K562 (cell line): ENCODE data around the gene SCN8A. TPM values are rescaled to one million over a fixed set of nuclear protein-coding genes. Genes with fewer than 3 reads are reported as not detected.

Source experiments
- ATAC-seq: fragments of 200-7000 bp; cut with Tn5 transposase; 3 replicates; pipeline ENCODE4 v1.9.1; 2020; ENCODE audit warnings: moderate library complexity
- BruUV-seq: library from RNA; stranded (reverse); fragments of 400-500 nt; replicated peaks from 2 replicates; lab custom pipeline; 2021; lab: Mats Ljungman, UMichigan
- CTCF ChIA-PET: fragments of 300-600 bp; formaldehyde crosslinking; extraction: SDS; loops from one replicate; lab custom pipeline; 2021; ENCODE audit warnings: low intra/inter-chr PET ratio; lab: Yijun Ruan, JAX
- POLR2A ChIA-PET: fragments of 300-600, 350-650 bp; sonication (Branson Sonifier 250); formaldehyde crosslinking; extraction: SDS; loops from one replicate; lab custom pipeline; 2021; ENCODE audit warnings: antibody characterized with exemption, inconsistent platforms; lab: Yijun Ruan, JAX
- DNase-seq, 4 experiments: peaks; one replicate each; pipeline versions ENCODE4 v3.0.0 to v3.0.0-alpha.2; 2011 to 2018; ENCODE audit warnings: low spot score in 3 of 4, mixed read lengths in 3 of 4; ENCODE audit errors: extremely low read depth in 1 of 4
- FAIRE-seq: peaks from 2 replicates; lab custom pipeline; 2011; peaks lifted over from hg19 to GRCh38; lab: Jason Lieb, UNC
- H2AFZ ChIP-seq: 2 replicates; pipeline ENCODE4 v1.6.0; 2011; ENCODE audit warnings: low read depth, low read length, control low read depth, inconsistent platforms
- H3K27ac ChIP-seq: fragments of 200-600 bp; 3 replicates; pipeline ENCODE4 v1.8.0; 2011; ENCODE audit warnings: low read depth, mild to moderate bottlenecking, control low read depth, inconsistent platforms, low read length, moderate library complexity, mixed read lengths; ENCODE audit errors: extremely low read depth
- H3K27me3 ChIP-seq, 2 experiments: fragments of 300-600 bp in 1 of 2; 2 replicates in 1 of 2; 3 replicates in 1 of 2; pipeline versions ENCODE4 v1.6.0 to v1.8.0; 2011; ENCODE audit warnings: inconsistent platforms in 2 of 2, low read length in 2 of 2, mild to moderate bottlenecking in 1 of 2, mixed read lengths in 1 of 2, moderate library complexity in 1 of 2; ENCODE audit not compliant: control insufficient read depth in 2 of 2, insufficient read depth in 2 of 2
- H3K36me3 ChIP-seq: fragments of 300-600 bp; 3 replicates; pipeline ENCODE4 v1.8.0; 2011; ENCODE audit warnings: mild to moderate bottlenecking, low read length, inconsistent platforms; ENCODE audit not compliant: control insufficient read depth, insufficient read depth
- H3K4me1 ChIP-seq, 2 experiments: fragments of 200-600 bp in 1 of 2; replicated peaks in 1 of 2; 2 replicates in 1 of 2; 3 replicates in 1 of 2; pipeline versions ENCODE4 v1.5.1 to v1.8.0; 2011; ENCODE audit warnings: inconsistent platforms in 2 of 2, low read length in 2 of 2, mild to moderate bottlenecking in 1 of 2, mixed read lengths in 1 of 2, moderate library complexity in 1 of 2; ENCODE audit not compliant: control insufficient read depth in 2 of 2, insufficient read depth in 2 of 2
- H3K4me2 ChIP-seq: 2 replicates; pipeline ENCODE4 v1.6.1; 2011; ENCODE audit warnings: low read length, control low read depth, inconsistent platforms, mixed read lengths; ENCODE audit not compliant: insufficient read depth
- H3K4me3 ChIP-seq: fragments of 200-600 bp; sonication (generic), shearing (Covaris generic); 2 replicates; pipeline ENCODE4 v1.5.1; 2016; ENCODE audit warnings: control low read depth, inconsistent platforms
- H3K79me2 ChIP-seq: fragments of 200-600 bp; 3 replicates; pipeline ENCODE4 v1.8.0; 2011; ENCODE audit warnings: low read length, inconsistent platforms; ENCODE audit not compliant: control insufficient read depth, insufficient read depth
- H3K9ac ChIP-seq, 2 experiments: 2 replicates each; pipeline versions ENCODE4 v1.6.0 to v1.6.1; 2011; ENCODE audit warnings: low read depth in 2 of 2, low read length in 2 of 2, control low read depth in 1 of 2, inconsistent platforms in 1 of 2, mild to moderate bottlenecking in 1 of 2, mixed read lengths in 1 of 2; ENCODE audit not compliant: insufficient read depth in 1 of 2
- H3K9me1 ChIP-seq: one replicate; pipeline ENCODE4 v1.6.0; 2011; ENCODE audit warnings: inconsistent platforms, mild to moderate bottlenecking, low read length, moderate library complexity; ENCODE audit not compliant: control insufficient read depth, insufficient read depth
- H3K9me3 ChIP-seq: replicated peaks from 2 replicates; pipeline ENCODE4 v1.5.1; 2011; ENCODE audit warnings: low read depth, low read length, inconsistent platforms; ENCODE audit not compliant: control insufficient read depth, insufficient read depth
- H4K20me1 ChIP-seq: replicated peaks from 2 replicates; pipeline ENCODE4 v1.6.1; 2011; ENCODE audit warnings: low read length, inconsistent platforms, mixed read lengths; ENCODE audit not compliant: control insufficient read depth, insufficient read depth
- ELF1 ChIP-seq: fragments of 200-800 bp; sonication (Bioruptor generic); IDR thresholded peaks from 2 replicates; pipeline ENCODE4 v1.6.1; 2016; ENCODE audit warnings: missing genetic modification characterization, missing compliant biosample characterization
- FOSL1 ChIP-seq: fragments of 200-800 bp; sonication (Bioruptor generic); conservative IDR thresholded peaks from 2 replicates; pipeline ENCODE4 v1.6.1; 2016; ENCODE audit warnings: missing genetic modification characterization, missing compliant biosample characterization
- HNRNPH1 ChIP-seq: fragments of 200-400 bp; formaldehyde crosslinking; optimal IDR thresholded peaks from 2 replicates; pipeline ENCODE3; 2017; ENCODE audit warnings: low read depth, mild to moderate bottlenecking, low read length, moderate library complexity
- MAFF ChIP-seq: IDR thresholded peaks from 2 replicates; pipeline ENCODE4 v1.6.1; 2012; ENCODE audit warnings: low read length, improper control_type of control experiment
- SIX5 ChIP-seq, 2 experiments: IDR thresholded peaks; 2 replicates each; pipeline ENCODE4 v1.6.1; 2011; ENCODE audit warnings: low read length in 2 of 2, borderline replicate concordance in 1 of 2, low read depth in 1 of 2, mild to moderate bottlenecking in 1 of 2, moderate library complexity in 1 of 2; ENCODE audit not compliant: insufficient read depth in 1 of 2
- TOE1 ChIP-seq, 2 experiments: fragments of 450-650 bp in 1 of 2; sonication (generic) in 1 of 2; formaldehyde crosslinking in 1 of 2; IDR thresholded peaks; 2 replicates each; pipeline versions ENCODE4 v1.7.1 to v1.8.0; 2016 to 2022; ENCODE audit warnings: borderline replicate concordance in 2 of 2, mild to moderate bottlenecking in 2 of 2, antibody characterized with exemption in 1 of 2, inconsistent platforms in 1 of 2, low read depth in 1 of 2, missing genetic modification reagents in 1 of 2, moderate library complexity in 1 of 2
- U2AF2 ChIP-seq: fragments of 200-400 bp; formaldehyde crosslinking; optimal IDR thresholded peaks from 2 replicates; pipeline ENCODE3; 2017; ENCODE audit warnings: low read depth, mild to moderate bottlenecking, low read length
- ZNF217 ChIP-seq: sonication (generic); formaldehyde crosslinking; IDR thresholded peaks from 2 replicates; pipeline ENCODE4 v1.8.0; 2022; ENCODE audit warnings: mild to moderate bottlenecking, missing genetic modification reagents
- ZNF316 ChIP-seq: fragments of 450-650 bp; IDR thresholded peaks from 2 replicates; pipeline ENCODE4 v1.6.1; 2016
- WGBS: fragments of 100-300 bp; shearing (Covaris generic); methylation state at CpG from one replicate; pipeline ENCODE4 v1.1.6; 2016; ENCODE audit warnings: low coverage, mixed read lengths; ENCODE audit not compliant: insufficient coverage; ENCODE audit errors: missing lambda C conversion rate; 5-methylcytosine and 5-hydroxymethylcytosine counted together
- in situ Hi-C: fragments of 300-500 bp; cut with MboI; formaldehyde crosslinking; loops from 4 replicates; pipeline ENCODE4 v1.15.0; 2018; ENCODE audit warnings: inconsistent platforms, mixed read lengths
- intact Hi-C: fragments of 100-400 bp; cut with micrococcal nuclease; formaldehyde crosslinking; loops from 2 replicates; pipeline ENCODE4 v1.14.2; 2022
- polyA plus RNA-seq, 8 experiments: library from polyadenylated mRNA; depleted of rRNA in 4 of 8; stranded (reverse) in 5 of 8; unstranded in 3 of 8; fragments of >200 nt; fragmentation: Nextera tagmentation in 2 of 8; fragmentation: Illumina TruSeq in 1 of 8; extraction: Ambion mirVana in 2 of 8; extraction: Trizol in 1 of 8; gene quantifications; 2 replicates each; pipeline versions ENCODE4 v1.2.1 to v1.2.3, GENCODE V29; 2011 to 2014; ENCODE audit warnings: inconsistent platforms in 1 of 8, missing spikeins in 1 of 8
- total RNA-seq, 7 experiments: library from RNA; depleted of rRNA in 6 of 7; stranded (reverse); fragments of >200 nt in 6 of 7; fragmentation: Illumina TruSeq in 2 of 7; extraction: Trizol in 2 of 7; gene quantifications; 2 replicates each; pipeline versions ENCODE4 v1.2.1 to v1.2.3, GENCODE V29; 2011 to 2021; ENCODE audit warnings: low replicate concordance in 1 of 7
- TF ChIP-seq, protein P1 (sequence below): fragments of 450-650 bp; formaldehyde crosslinking; IDR thresholded peaks from 2 replicates; pipeline ENCODE4 v1.4.0; 2022; ENCODE audit warnings: missing genetic modification characterization
- TF ChIP-seq, protein P2 (sequence below), 3 experiments: fragments of 200-800 bp in 1 of 3; sonication (Bioruptor generic) in 1 of 3; sonication (generic) in 1 of 3; formaldehyde crosslinking in 1 of 3; IDR thresholded peaks; 2 replicates each; pipeline versions ENCODE4 v1.6.1 to v1.8.0; 2016 to 2022; ENCODE audit warnings: mild to moderate bottlenecking in 2 of 3, missing compliant biosample characterization in 2 of 3, missing genetic modification characterization in 2 of 3, missing genetic modification reagents in 1 of 3

The SCN8A gene
- total and polyA plus RNA-seq, 9 of the 15 experiments (the other 6 are each of a cell fraction or from before 2014, with no cell fraction given): 0.03 to 0.29 (median 0.15) TPM; not detected in 1

GRCh38 chr12:51749206-51749985 lies 158.4 kb downstream of the SCN8A start:
- Histone ChIP-seq H4K20me1 (no peaks in the 10 kb centered on the region), H3K4me3 (no peak overlapping the region), H3K4me2 (no peak overlapping the region), H2AFZ (no peak overlapping the region), H3K36me3 (no peaks in the 10 kb centered on the region), H3K27ac (no peak overlapping the region), H3K9me3 (no peaks in the 10 kb centered on the region), H3K79me2 (no peaks in the 10 kb centered on the region), H3K9me1 (no peaks in the 10 kb centered on the region), H3K4me1 (no peaks in the 10 kb centered on the region), H3K27me3 (0 out of 5 replicates have a peak, but pooled peaks cover 0 to 2% of the 10 kb centered on the region in 2 experiments), H3K9ac (no peak overlapping the region)
- 2% methylated on average over 10 of the region's 10 CpGs for WGBS
- intact Hi-C loops: no loop called here
- DNase-seq: no peak
- no TSS peak for BruUV-seq
- TF ChIP-seq ZNF217 (CRISPR knock-in tag) (no peak), ZNF316 (peak; percentile 29; the same call in 1 of the 2 replicates), ELF1 (tag) (no peak), HNRNPH1 (no peak), MAFF (peak; percentile 24; the same call in 1 of the 2 replicates)
- ChIA-PET CTCF (no interaction called here), POLR2A (interaction anchor here (0.6 to 1.9 kb wide), 4 partner anchors 9 to 470 kb away, joined by 3 to 5 read pairs (median 3); no protein-coding TSS in a partner anchor)
- in situ Hi-C loops: no loop called here
- ATAC-seq: no peak
- no peak for FAIRE-seq

GRCh38 chr12:51749986-51750317 lies 158.9 kb downstream of the SCN8A start:
- Histone ChIP-seq H3K27me3 (0 out of 5 replicates have a peak, but pooled peaks cover 0 to 2% of the 10 kb centered on the region in 2 experiments), H3K4me1 (no peaks in the 10 kb centered on the region), H3K36me3 (no peaks in the 10 kb centered on the region), H2AFZ (no peak overlapping the region), H3K9me3 (no peaks in the 10 kb centered on the region), H3K79me2 (no peaks in the 10 kb centered on the region), H3K9me1 (no peaks in the 10 kb centered on the region), H3K4me2 (no peak overlapping the region), H3K9ac (no peak overlapping the region), H3K27ac (no peak overlapping the region), H4K20me1 (no peaks in the 10 kb centered on the region), H3K4me3 (no peak overlapping the region)
- FAIRE-seq (no peak), ATAC-seq (no peak), DNase-seq (no peak)
- in situ Hi-C loops: no loop called here
- ChIA-PET POLR2A (interaction anchor here (0.7 to 0.8 kb wide), 2 partner anchors 13 to 64 kb away, joined by 3 to 4 read pairs; no protein-coding TSS in a partner anchor), CTCF (no interaction called here)
- intact Hi-C loops: no loop called here
- no TSS peak for BruUV-seq
- 0% methylated on average over 1 of the region's 1 CpG for WGBS
- TF ChIP-seq, protein P1, sequence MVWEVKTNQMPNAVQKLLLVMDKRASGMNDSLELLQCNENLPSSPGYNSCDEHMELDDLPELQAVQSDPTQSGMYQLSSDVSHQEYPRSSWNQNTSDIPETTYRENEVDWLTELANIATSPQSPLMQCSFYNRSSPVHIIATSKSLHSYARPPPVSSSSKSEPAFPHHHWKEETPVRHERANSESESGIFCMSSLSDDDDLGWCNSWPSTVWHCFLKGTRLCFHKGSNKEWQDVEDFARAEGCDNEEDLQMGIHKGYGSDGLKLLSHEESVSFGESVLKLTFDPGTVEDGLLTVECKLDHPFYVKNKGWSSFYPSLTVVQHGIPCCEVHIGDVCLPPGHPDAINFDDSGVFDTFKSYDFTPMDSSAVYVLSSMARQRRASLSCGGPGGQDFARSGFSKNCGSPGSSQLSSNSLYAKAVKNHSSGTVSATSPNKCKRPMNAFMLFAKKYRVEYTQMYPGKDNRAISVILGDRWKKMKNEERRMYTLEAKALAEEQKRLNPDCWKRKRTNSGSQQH (CRISPR knock-in tag): no peak
- no peak for TF ChIP-seq U2AF2
- no peak for TF ChIP-seq FOSL1 (tag)
- TF ChIP-seq, protein P2, sequence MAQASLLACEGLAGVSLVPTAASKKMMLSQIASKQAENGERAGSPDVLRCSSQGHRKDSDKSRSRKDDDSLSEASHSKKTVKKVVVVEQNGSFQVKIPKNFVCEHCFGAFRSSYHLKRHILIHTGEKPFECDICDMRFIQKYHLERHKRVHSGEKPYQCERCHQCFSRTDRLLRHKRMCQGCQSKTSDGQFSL (CRISPR knock-in tag; IDR thresholded peaks at IDR 0.05): no peak
- TF ChIP-seq, protein P2 (tag; IDR thresholded peaks at IDR 0.05): no peak
- TF ChIP-seq SIX5 (IDR thresholded peaks at IDR 0.05; ENCODE audit: borderline replicate concordance in 1 of 2, insufficient read depth in 1 of 2, low read depth in 1 of 2, low read length in 2 of 2): no peak
- no peak for TF ChIP-seq TOE1 (IDR thresholded peaks at IDR 0.05; ENCODE audit: borderline replicate concordance)
- no peak for TF ChIP-seq TOE1 (CRISPR knock-in tag; IDR thresholded peaks at IDR 0.05; ENCODE audit: borderline replicate concordance, low read depth)
- no peak for TF ChIP-seq ZNF316
